Natural killer cell (primary cell): ENCODE results near the gene IGLL1. TPM values are rescaled to one million over a fixed set of nuclear protein-coding genes. Genes with fewer than 3 reads are reported as not detected.
A peak's percentile ranks its signal among the peaks of the same experiment; 100 is the strongest.
"Not testable (repeated sequence)": the region's sequence is repeated elsewhere in the genome, so short reads cannot be mapped to it uniquely, and the experiment has no call there.

Experiments
- ATAC-seq, 3 donors: fragments of 150-1000 bp in 2 of 3; fragments of 200-7000 bp in 1 of 3; cut with Tn5 transposase; 1 replicate in 1 of 3; 2 replicates in 2 of 3; pipeline ENCODE4 v1.10.0; 2021; ENCODE audit warnings: mild to moderate bottlenecking in 2 of 3, moderate library complexity in 2 of 3
- DNase-seq, 2 donors: peaks; one replicate each; pipeline versions ENCODE4 v3.0.0 to v3.0.0-alpha.2; 2013 to 2021; ENCODE audit warnings: mixed read lengths in 1 of 2
- H3K27ac ChIP-seq: one replicate; pipeline ENCODE4 v1.5.1; 2013; ENCODE audit warnings: mild to moderate bottlenecking, low read length
- H3K27me3 ChIP-seq: one replicate; pipeline ENCODE4 v1.6.1; 2013; ENCODE audit warnings: low read length; ENCODE audit not compliant: control insufficient read depth, insufficient read depth
- H3K36me3 ChIP-seq: one replicate; pipeline ENCODE4 v1.6.1; 2013; ENCODE audit warnings: low read length; ENCODE audit not compliant: control insufficient read depth, insufficient read depth
- H3K4me1 ChIP-seq: one replicate; pipeline ENCODE4 v1.6.1; 2013; ENCODE audit warnings: low read length; ENCODE audit not compliant: control insufficient read depth, insufficient read depth
- H3K4me3 ChIP-seq: one replicate; pipeline ENCODE4 v1.5.1; 2013; ENCODE audit warnings: low read length
- H3K9me3 ChIP-seq: one replicate; pipeline ENCODE4 v1.6.1; 2013; ENCODE audit warnings: low read length; ENCODE audit not compliant: control insufficient read depth, insufficient read depth
- H3K27ac Mint-ChIP-seq, 2 donors: one replicate each; pipeline ENCODE4 v1.8.0; 2022; ENCODE audit warnings: mild to moderate bottlenecking in 2 of 2, mixed read lengths in 2 of 2, moderate library complexity in 1 of 2
- H3K27me3 Mint-ChIP-seq, 2 donors: one replicate each; pipeline ENCODE4 v1.8.0; 2022; ENCODE audit warnings: low read depth in 2 of 2, mixed read lengths in 2 of 2
- H3K36me3 Mint-ChIP-seq: one replicate; pipeline ENCODE4 v1.8.0; 2022; ENCODE audit warnings: mixed read lengths
- H3K4me1 Mint-ChIP-seq, 2 donors: one replicate each; pipeline ENCODE4 v1.8.0; 2022; ENCODE audit warnings: mixed read lengths in 2 of 2
- H3K4me3 Mint-ChIP-seq: one replicate; pipeline ENCODE4 v1.8.0; 2022; ENCODE audit warnings: mild to moderate bottlenecking, moderate library complexity, mixed read lengths
- H3K9me3 Mint-ChIP-seq, 2 donors: one replicate each; pipeline ENCODE4 v1.8.0; 2022; ENCODE audit warnings: mixed read lengths in 2 of 2
- CTCF ChIP-seq: fragments of 200-600 bp; IDR thresholded peaks from one replicate; pipeline ENCODE4 v1.8.0; 2022; ENCODE audit warnings: antibody characterized with exemption
- WGBS: methylation state at CpG from one replicate; pipeline ENCODE4 v1.1.7; 2013; ENCODE audit warnings: missing lambda C conversion rate; ENCODE audit not compliant: insufficient coverage; 5-methylcytosine and 5-hydroxymethylcytosine counted together
- intact Hi-C: fragments of 100-400 bp; cut with micrococcal nuclease; formaldehyde crosslinking; loops from one replicate; pipeline ENCODE4 v1.14.2; 2022
- total RNA-seq, 4 donors: library from RNA; stranded (reverse); fragments of 120-200 nt in 1 of 4; gene quantifications; one replicate each; pipeline versions ENCODE4 v1.2.3 to v1.2.4, GENCODE V29; 2013 to 2022

The IGLL1 gene
- total RNA-seq, 3 donors from 2014 or later (not counting 1 experiment from before 2014, with no cell fraction given) = not detected

DNA sequence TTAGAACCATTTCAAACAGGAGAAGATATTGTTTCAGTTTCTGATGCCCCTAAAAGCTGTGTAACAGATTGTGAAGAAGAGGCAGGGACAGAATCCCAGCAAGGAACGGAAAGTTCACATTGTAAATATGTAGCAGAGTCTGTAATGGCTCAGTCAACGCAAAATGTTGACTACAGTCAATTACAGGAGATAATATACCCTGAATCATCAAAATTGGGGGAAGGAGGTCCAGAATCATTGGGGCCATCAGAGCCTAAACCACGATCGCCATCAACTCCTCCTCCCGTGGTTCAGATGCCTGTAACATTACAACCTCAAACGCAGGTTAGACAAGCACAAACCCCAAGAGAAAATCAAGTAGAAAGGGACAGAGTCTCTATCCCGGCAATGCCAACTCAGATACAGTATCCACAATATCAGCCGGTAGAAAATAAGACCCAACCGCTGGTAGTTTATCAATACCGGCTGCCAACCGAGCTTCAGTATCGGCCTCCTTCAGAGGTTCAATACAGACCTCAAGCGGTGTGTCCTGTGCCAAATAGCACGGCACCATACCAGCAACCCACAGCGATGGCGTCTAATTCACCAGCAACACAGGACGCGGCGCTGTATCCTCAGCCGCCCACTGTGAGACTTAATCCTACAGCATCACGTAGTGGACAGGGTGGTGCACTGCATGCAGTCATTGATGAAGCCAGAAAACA is 40.8 kb downstream of the IGLL1 start:
- peaks cover 0 to 6% of the 10 kb centered on the region in 2 donors for H3K27me3 Mint-ChIP-seq
- H3K27me3 ChIP-seq = no peaks in the 10 kb centered on the region
- peak; percentile 99 to 100 (median 100) for ATAC-seq
- H3K4me1 Mint-ChIP-seq = peaks cover 12 to 13% of the 10 kb centered on the region in 2 donors
- H3K9me3 ChIP-seq = no peaks in the 10 kb centered on the region
- no peaks in the 10 kb centered on the region for H3K36me3 ChIP-seq
- TF ChIP-seq CTCF = peak; percentile 77
- no peak overlapping the region for H3K4me3 ChIP-seq
- H3K4me3 Mint-ChIP-seq = peak overlapping the region; percentile 61
- 36% methylated on average over 21 of the region's 21 CpGs for WGBS
- peaks cover 6% of the 10 kb centered on the region for H3K4me1 ChIP-seq
- no peaks in the 10 kb centered on the region for H3K9me3 Mint-ChIP-seq
- H3K27ac ChIP-seq = no peak overlapping the region
- intact Hi-C loops = loop anchor here (1.0 to 10.0 kb wide), 3 partner anchors 137 to 224 kb away; no protein-coding TSS in a partner anchor
- no peaks in the 10 kb centered on the region for H3K36me3 Mint-ChIP-seq
- peak; percentile 62 to 86 for DNase-seq
- peak overlapping the region; percentile 61 to 65 for H3K27ac Mint-ChIP-seq

GRCh38 chr22:23538696-23539030 is 41.4 kb downstream of the IGLL1 start:
- H3K36me3 ChIP-seq, ATAC-seq, H3K4me3 ChIP-seq, H3K4me1 ChIP-seq, H3K36me3 Mint-ChIP-seq, H3K27ac ChIP-seq, H3K9me3 ChIP-seq, DNase-seq, H3K27me3 Mint-ChIP-seq, H3K4me3 Mint-ChIP-seq, H3K27me3 ChIP-seq, H3K9me3 Mint-ChIP-seq: not testable (repeated sequence)
- H3K4me1 Mint-ChIP-seq = peaks cover 12 to 13% of the 10 kb centered on the region in 2 donors
- intact Hi-C loops = loop anchor here (1.0 to 10.0 kb wide), 3 partner anchors 136 to 224 kb away; no protein-coding TSS in a partner anchor
- 96% methylated on average over 4 of the region's 6 CpGs for WGBS
- peak overlapping the region in 1 of 2 donors; percentile 61 for H3K27ac Mint-ChIP-seq

DNA sequence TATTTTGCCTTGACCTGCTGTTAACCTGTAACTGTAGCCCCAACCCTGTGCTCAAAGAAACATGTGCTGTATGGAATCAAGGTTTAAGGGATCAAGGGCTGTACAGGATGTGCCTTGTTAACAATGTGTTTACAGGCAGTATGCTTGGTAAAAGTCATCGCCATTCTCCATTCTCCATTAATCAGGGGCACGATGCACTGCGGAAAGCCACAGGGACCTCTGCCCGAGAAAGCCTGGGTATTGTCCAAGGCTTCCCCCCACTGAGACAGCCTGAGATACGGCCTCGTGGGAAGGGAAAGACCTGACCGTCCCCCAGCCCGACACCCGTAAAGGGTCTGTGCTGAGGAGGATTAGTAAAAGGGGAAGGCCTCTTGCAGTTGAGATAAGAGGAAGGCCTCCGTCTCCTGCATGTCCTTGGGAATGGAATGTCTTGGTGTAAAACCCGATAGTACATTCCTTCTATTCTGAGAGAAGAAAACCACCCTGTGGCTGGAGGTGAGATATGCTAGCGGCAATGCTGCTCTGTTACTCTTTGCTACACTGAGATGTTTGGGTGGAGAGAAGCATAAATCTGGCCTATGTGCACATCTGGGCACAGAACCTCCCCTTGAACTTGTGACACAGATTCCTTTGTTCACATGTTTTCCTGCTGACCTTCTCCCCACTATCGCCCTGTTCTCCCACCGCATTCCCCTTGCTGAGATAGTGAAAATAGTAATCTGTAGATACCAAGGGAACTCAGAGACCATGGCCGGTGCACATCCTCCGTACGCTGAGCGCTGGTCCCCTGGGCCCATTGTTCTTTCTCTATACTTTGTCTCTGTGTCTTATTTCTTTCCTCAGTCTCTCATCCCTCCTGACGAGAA is 42.0 kb downstream of the IGLL1 start:
- intact Hi-C loops = loop anchor here (5.0 to 10.0 kb wide), 2 partner anchors 151 to 223 kb away; no protein-coding TSS in a partner anchor
- H3K36me3 Mint-ChIP-seq, H3K27ac ChIP-seq, H3K36me3 ChIP-seq, H3K4me3 ChIP-seq, ATAC-seq, H3K9me3 ChIP-seq, H3K4me1 ChIP-seq, H3K4me3 Mint-ChIP-seq, H3K27ac Mint-ChIP-seq, DNase-seq, H3K27me3 ChIP-seq, H3K9me3 Mint-ChIP-seq: not testable (repeated sequence)
- WGBS = 86% methylated on average over 18 of the region's 19 CpGs
- Mint-ChIP-seq H3K27me3 (peaks cover 0 to 13% of the 10 kb centered on the region in 2 donors), H3K4me1 (peaks cover 13 to 18% of the 10 kb centered on the region in 2 donors)

DNA sequence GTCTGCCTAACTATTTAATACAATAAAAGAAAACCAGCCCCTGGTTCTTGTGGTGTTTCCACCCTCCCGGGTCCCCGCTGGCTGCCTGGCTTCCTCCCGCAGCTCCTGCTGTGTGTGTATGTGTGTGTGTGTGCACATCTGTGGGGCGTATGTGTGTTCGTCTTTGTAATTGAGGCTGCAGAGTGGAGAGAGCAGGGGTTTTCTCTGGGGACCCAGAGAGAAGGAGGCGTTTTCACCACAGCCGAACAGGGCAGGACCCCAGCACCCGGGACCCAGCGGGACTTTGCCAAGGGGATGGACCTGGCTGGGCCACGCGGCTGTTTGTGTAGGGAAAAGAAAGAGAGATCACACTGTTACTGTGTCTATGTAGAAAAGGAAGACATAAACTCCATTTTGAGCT is 42.7 kb downstream of the IGLL1 start:
- H3K9me3 Mint-ChIP-seq = no peaks in the 10 kb centered on the region
- peaks cover 0 to 13% of the 10 kb centered on the region in 2 donors for H3K27me3 Mint-ChIP-seq
- H3K27ac Mint-ChIP-seq = no peak overlapping the region
- intact Hi-C loops = loop anchor here (5.0 to 10.0 kb wide), 2 partner anchors 150 to 223 kb away; no protein-coding TSS in a partner anchor
- DNase-seq (no peak), ATAC-seq (no peak)
- H3K4me3 Mint-ChIP-seq = no peak overlapping the region
- H3K36me3 ChIP-seq = no peaks in the 10 kb centered on the region
- 53% methylated on average over 11 of the region's 11 CpGs for WGBS
- no peak overlapping the region for H3K4me3 ChIP-seq
- H3K9me3 ChIP-seq = no peaks in the 10 kb centered on the region
- H3K36me3 Mint-ChIP-seq = no peaks in the 10 kb centered on the region
- peaks cover 6% of the 10 kb centered on the region for H3K4me1 ChIP-seq
- H3K27me3 ChIP-seq = no peaks in the 10 kb centered on the region
- no peak for TF ChIP-seq CTCF
- H3K4me1 Mint-ChIP-seq = peaks cover 13 to 18% of the 10 kb centered on the region in 2 donors
- H3K27ac ChIP-seq = no peak overlapping the region
